GM23248 (cell line): ENCODE measurements around the gene TXNL4A. TPM values are rescaled to one million over a fixed set of nuclear protein-coding genes. Genes with fewer than 3 reads are reported as not detected.

Experiments used
- DNase-seq: peaks from one replicate; pipeline ENCODE4 v3.0.0-alpha.2; 2015
- H2AFZ ChIP-seq: fragments of 200-600 bp; sonication (generic); 2 replicates; pipeline ENCODE4 v1.6.1; 2016; ENCODE audit warnings: antibody characterized with exemption
- H3F3A ChIP-seq: fragments of 200-600 bp; sonication (generic); 2 replicates; pipeline ENCODE4 v1.6.1; 2016; ENCODE audit warnings: mild to moderate bottlenecking, antibody characterized with exemption, mixed run types; ENCODE audit not compliant: insufficient read depth
- H3K27ac ChIP-seq: fragments of 200-600 bp; sonication (generic); 2 replicates; pipeline ENCODE4 v1.5.1; 2016; ENCODE audit warnings: mild to moderate bottlenecking
- H3K27me3 ChIP-seq: fragments of 200-600 bp; sonication (generic); replicated peaks from 2 replicates; pipeline ENCODE4 v1.6.1; 2016; ENCODE audit warnings: mild to moderate bottlenecking; ENCODE audit not compliant: insufficient read depth
- H3K36me3 ChIP-seq: fragments of 200-600 bp; sonication (generic); 2 replicates; pipeline ENCODE4 v1.6.1; 2016; ENCODE audit warnings: low read depth, mild to moderate bottlenecking
- H3K4me1 ChIP-seq: fragments of 200-600 bp; sonication (generic); 2 replicates; pipeline ENCODE4 v1.6.1; 2016; ENCODE audit warnings: mild to moderate bottlenecking; ENCODE audit not compliant: insufficient read depth
- H3K4me2 ChIP-seq: fragments of 200-600 bp; sonication (generic); one replicate; pipeline ENCODE4 v1.6.1; 2016; ENCODE audit warnings: mild to moderate bottlenecking; ENCODE audit not compliant: unreplicated experiment
- H3K4me3 ChIP-seq: fragments of 200-600 bp; sonication (generic); 2 replicates; pipeline ENCODE4 v1.5.1; 2016; ENCODE audit warnings: mild to moderate bottlenecking
- H3K79me2 ChIP-seq: fragments of 200-600 bp; sonication (generic); 2 replicates; pipeline ENCODE4 v1.6.1; 2016; ENCODE audit warnings: mild to moderate bottlenecking; ENCODE audit not compliant: insufficient read depth
- H3K9ac ChIP-seq: fragments of 200-600 bp; sonication (generic); 2 replicates; pipeline ENCODE4 v1.6.1; 2016; ENCODE audit warnings: mild to moderate bottlenecking
- H3K9me2 ChIP-seq: fragments of 200-600 bp; sonication (generic); 2 replicates; pipeline ENCODE4 v1.6.1; 2016; ENCODE audit warnings: mixed run types, mild to moderate bottlenecking, moderate library complexity; ENCODE audit not compliant: insufficient read depth
- H3K9me3 ChIP-seq: fragments of 200-600 bp; sonication (generic); one replicate; pipeline ENCODE4 v1.6.1; 2017; ENCODE audit warnings: low read depth
- H4K20me1 ChIP-seq: fragments of 200-600 bp; sonication (generic); 2 replicates; pipeline ENCODE4 v1.6.0; 2016; ENCODE audit not compliant: insufficient read depth
- EZH2 ChIP-seq: fragments of 200-600 bp; sonication (generic); IDR thresholded peaks from 2 replicates; pipeline ENCODE4 v1.6.1; 2018; ENCODE audit warnings: antibody characterized with exemption, mild to moderate bottlenecking; ENCODE audit not compliant: insufficient read depth, poor library complexity, severe bottlenecking
- EZH2phosphoT487 ChIP-seq: fragments of 200-600 bp; sonication (generic); IDR thresholded peaks from 2 replicates; pipeline ENCODE4 v1.6.1; 2018; ENCODE audit warnings: antibody characterized with exemption, moderate library complexity, mild to moderate bottlenecking, low read depth; ENCODE audit not compliant: insufficient read depth
- WGBS, 2 experiments: methylation state at CpG; one replicate each; pipeline ENCODE4 v1.1.6; 2015 to 2017; ENCODE audit warnings: low lambda C conversion rate in 2 of 2, low coverage in 1 of 2; ENCODE audit errors: missing lambda C conversion rate in 2 of 2; 5-methylcytosine and 5-hydroxymethylcytosine counted together
- in situ Hi-C: fragments of 300-500 bp; cut with MboI; formaldehyde crosslinking; loops from 2 replicates; pipeline ENCODE4 v1.15.0; 2020
- polyA plus RNA-seq: library from polyadenylated mRNA; unstranded; fragments of >200 nt; fragmentation: Nextera tagmentation; extraction: Ambion mirVana; gene quantifications from 2 replicates; pipeline ENCODE4 v1.2.1, GENCODE V29; 2016
- total RNA-seq: library from RNA; depleted of rRNA; stranded (reverse); fragments of >200 nt; shearing (Covaris generic); gene quantifications from 2 replicates; pipeline ENCODE4 v1.2.3, GENCODE V29; 2014

Gene TXNL4A
- total and polyA plus RNA-seq, 2 experiments from 2014 or later: 17.4 to 192 TPM

DNA sequence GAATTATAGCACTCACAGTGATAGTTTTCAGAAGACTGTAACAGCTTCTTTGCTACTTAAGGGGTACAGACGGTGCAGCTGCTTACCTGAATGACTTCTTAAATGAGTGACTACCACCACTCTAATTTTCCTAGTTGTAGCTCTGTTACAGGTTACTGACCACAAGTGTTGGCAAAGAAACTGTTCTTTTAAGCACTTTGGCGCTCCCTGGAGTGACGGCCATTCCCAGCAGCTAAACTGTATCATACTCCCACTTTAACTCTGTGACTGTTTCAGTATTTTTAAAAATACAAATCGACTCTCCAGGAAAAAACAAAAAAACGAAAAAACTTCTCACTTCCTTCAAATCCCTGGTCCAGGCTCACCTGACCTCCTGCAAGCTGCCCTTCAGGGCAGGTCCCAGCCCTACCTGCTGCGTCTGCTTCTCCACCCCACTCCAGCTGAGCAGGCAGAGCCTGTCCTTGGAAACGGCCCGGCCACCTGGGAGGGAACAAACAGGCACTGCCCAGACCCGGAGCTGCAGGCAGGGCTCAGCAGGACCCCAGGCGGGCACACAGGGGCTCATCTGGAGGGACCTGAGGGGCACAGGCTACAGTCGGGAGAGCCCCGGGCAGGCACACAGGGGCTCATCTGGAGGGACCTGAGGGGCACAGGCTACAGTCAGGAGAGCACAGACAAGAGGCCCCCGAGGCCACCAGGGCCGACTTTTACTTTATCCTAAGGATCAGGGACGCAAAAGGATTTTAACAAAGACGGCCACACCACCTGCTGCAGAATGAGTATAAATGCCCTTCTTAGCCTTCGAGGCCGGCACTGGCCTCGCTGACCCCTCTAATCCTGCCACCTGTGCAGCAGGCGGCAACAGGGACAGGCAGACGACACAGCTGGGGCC lies 61.4 kb downstream of the TXNL4A start:
- in situ Hi-C loops: no loop called here
- no peak for DNase-seq

DNA sequence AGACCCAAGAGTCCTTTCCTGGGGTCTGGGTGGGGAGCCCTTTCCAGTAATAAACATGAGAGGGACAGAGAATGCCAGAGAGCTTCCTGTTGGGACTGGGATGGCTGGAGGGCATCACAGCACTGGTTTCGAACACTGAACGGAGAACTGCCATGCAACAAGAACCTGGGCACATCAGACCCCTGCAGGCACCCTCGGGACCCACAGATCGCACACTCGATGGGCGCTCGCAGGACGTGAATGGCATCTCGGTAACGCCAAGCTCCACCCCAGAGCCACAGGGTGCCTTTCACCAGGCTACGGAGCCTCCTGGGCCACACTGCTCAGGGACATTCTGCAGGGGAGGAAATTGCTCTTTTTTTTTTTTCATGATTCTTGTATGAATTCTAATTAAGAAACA lies 62.1 kb downstream of the TXNL4A start:
- no peak overlapping the region for H3K4me2 ChIP-seq
- H2AFZ ChIP-seq: no peak overlapping the region
- H3K4me1 ChIP-seq: no peaks in the 10 kb centered on the region
- H3K9me2 ChIP-seq: no peaks in the 10 kb centered on the region
- DNase-seq: no peak
- H3K36me3 ChIP-seq: peaks cover 18% of the 10 kb centered on the region
- no peak overlapping the region for H3K27ac ChIP-seq
- H3K27me3 ChIP-seq: no peaks in the 10 kb centered on the region
- no peak for TF ChIP-seq EZH2
- no peak for TF ChIP-seq EZH2phosphoT487
- 0 out of 2 replicates have a peak, but pooled peaks cover 6% of the 10 kb centered on the region for H4K20me1 ChIP-seq
- no peak overlapping the region for H3K4me3 ChIP-seq
- H3K9me3 ChIP-seq: peaks cover 8% of the 10 kb centered on the region
- in situ Hi-C loops: no loop called here
- 95 to 97% methylated on average over 11 of the region's 11 CpGs for WGBS, 2 experiments
- peaks cover 71% of the 10 kb centered on the region for H3K79me2 ChIP-seq
- H3K9ac ChIP-seq: no peak overlapping the region
- H3F3A ChIP-seq: peaks cover 12% of the 10 kb centered on the region; the same call in 1 of the 2 replicates

More for the DNA sequence above, 61.4 kb downstream of the TXNL4A start:
- peaks cover 77% of the 10 kb centered on the region for H3K79me2 ChIP-seq
- H3K9me3 ChIP-seq: peaks cover 10% of the 10 kb centered on the region
- no peak overlapping the region for H2AFZ ChIP-seq
- peaks cover 18% of the 10 kb centered on the region for H3K36me3 ChIP-seq
- no peak overlapping the region for H3K9ac ChIP-seq
- H3K27ac ChIP-seq: no peak overlapping the region
- WGBS, 2 experiments: 90 to 91% methylated on average over 21 of the region's 21 CpGs
- H3K4me2 ChIP-seq: no peak overlapping the region
- H3K9me2 ChIP-seq: no peaks in the 10 kb centered on the region
- H3K4me1 ChIP-seq: no peaks in the 10 kb centered on the region
- H3K4me3 ChIP-seq: no peak overlapping the region
- H3F3A ChIP-seq: peaks cover 12% of the 10 kb centered on the region; the same call in 1 of the 2 replicates
- no peaks in the 10 kb centered on the region for H3K27me3 ChIP-seq
- 0 out of 2 replicates have a peak, but pooled peaks cover 6% of the 10 kb centered on the region for H4K20me1 ChIP-seq
- TF ChIP-seq EZH2 (no peak), EZH2phosphoT487 (no peak)

- Histone ChIP-seq H3K9me2 (no peaks in the 10 kb centered on the region), H3K27me3 (no peaks in the 10 kb centered on the region), H3K4me2 (no peak overlapping the region), H3K79me2 (peaks cover 58% of the 10 kb centered on the region), H3K9ac (no peak overlapping the region), H2AFZ (no peak overlapping the region), H3K4me3 (no peak overlapping the region), H4K20me1 (0 out of 2 replicates have a peak, but pooled peaks cover 6% of the 10 kb centered on the region), H3K36me3 (peaks cover 10% of the 10 kb centered on the region), H3K4me1 (no peaks in the 10 kb centered on the region), H3K9me3 (peaks cover 3% of the 10 kb centered on the region), H3K27ac (no peak overlapping the region), H3F3A (peaks cover 6% of the 10 kb centered on the region; the same call in 1 of the 2 replicates)
- WGBS, 2 experiments: 83% methylated on average over 25 of the region's 25 CpGs
- in situ Hi-C loops: no loop called here
- DNase-seq: no peak
- TF ChIP-seq EZH2 (no peak), EZH2phosphoT487 (no peak)
These were observed 63.3 kb downstream of the TXNL4A start for GRCh38 chr18:79924814-79925731.

- 0 out of 2 replicates have a peak, but pooled peaks cover 2% of the 10 kb centered on the region for H4K20me1 ChIP-seq
- in situ Hi-C loops: no loop called here
- peaks cover 48% of the 10 kb centered on the region for H3K79me2 ChIP-seq
- no peaks in the 10 kb centered on the region for H3K9me2 ChIP-seq
- H3F3A ChIP-seq: no peaks in the 10 kb centered on the region
- no peak overlapping the region for H3K4me2 ChIP-seq
- H3K9me3 ChIP-seq: no peaks in the 10 kb centered on the region
- no peak for DNase-seq
- no peaks in the 10 kb centered on the region for H3K27me3 ChIP-seq
- WGBS, 2 experiments: 96 to 98% methylated on average over 26 of the region's 26 CpGs
- no peak overlapping the region for H3K4me3 ChIP-seq
- no peaks in the 10 kb centered on the region for H3K4me1 ChIP-seq
- peaks cover under 1% of the 10 kb centered on the region for H3K36me3 ChIP-seq
- no peak for TF ChIP-seq EZH2
- TF ChIP-seq EZH2phosphoT487: no peak
- no peak overlapping the region for H2AFZ ChIP-seq
- H3K27ac ChIP-seq: no peak overlapping the region
- H3K9ac ChIP-seq: no peak overlapping the region
These were observed 64.3 kb downstream of the TXNL4A start for GRCh38 chr18:79923896-79924585.
